Esophagus (tissue), 2 donors: ENCODE data around the gene UBA7. TPM values are rescaled to one million over a fixed set of nuclear protein-coding genes. Genes with fewer than 3 reads are reported as not detected.
"Not testable (repeated sequence)": the region's sequence is repeated elsewhere in the genome, so short reads cannot be mapped to it uniquely, and the experiment has no call there.

ENCODE experiments used
- H3K27ac ChIP-seq, 2 donors: one replicate each; pipeline ENCODE4 v1.5.1; 2013; ENCODE audit warnings: low read depth in 2 of 2, mild to moderate bottlenecking in 2 of 2, inconsistent platforms in 1 of 2, low read length in 1 of 2, moderate library complexity in 1 of 2
- H3K27me3 ChIP-seq, 2 donors: one replicate each; pipeline ENCODE4 v1.6.1; 2013; ENCODE audit warnings: low read length in 2 of 2, control low read depth in 1 of 2, mild to moderate bottlenecking in 1 of 2; ENCODE audit not compliant: insufficient read depth in 2 of 2, control insufficient read depth in 1 of 2
- H3K36me3 ChIP-seq, 2 donors: one replicate each; pipeline ENCODE4 v1.6.1; 2013; ENCODE audit warnings: low read length in 1 of 2; ENCODE audit not compliant: control insufficient read depth in 2 of 2, insufficient read depth in 2 of 2
- H3K4me1 ChIP-seq, 2 donors: one replicate each; pipeline ENCODE4 v1.6.1; 2013; ENCODE audit warnings: low read length in 1 of 2; ENCODE audit not compliant: control insufficient read depth in 2 of 2, insufficient read depth in 2 of 2
- H3K4me3 ChIP-seq, 2 donors: one replicate each; pipeline ENCODE4 v1.5.1; 2013; ENCODE audit warnings: low read length in 2 of 2, mild to moderate bottlenecking in 2 of 2, low read depth in 1 of 2, moderate library complexity in 1 of 2
- H3K9me3 ChIP-seq, 2 donors: one replicate each; pipeline ENCODE4 v1.6.1; 2013; ENCODE audit warnings: mild to moderate bottlenecking in 2 of 2, low read depth in 1 of 2, low read length in 1 of 2, moderate library complexity in 1 of 2; ENCODE audit not compliant: control insufficient read depth in 2 of 2, insufficient read depth in 1 of 2
- WGBS, 2 donors: extraction: QIAGEN DNeasy Blood & Tissue Kit; methylation state at CpG; one replicate each; pipeline ENCODE4 v1.1.7; 2013; 5-methylcytosine and 5-hydroxymethylcytosine counted together
- polyA plus RNA-seq, 2 donors: library from polyadenylated mRNA; stranded (reverse); fragments of 200-250 nt; gene quantifications; one replicate each; pipeline ENCODE4 v1.2.3, GENCODE V29; 2013
- donor health status: healthy with polysubstance abuse.
- donor health status: Bipolar disorder and iron deficiency.

Gene UBA7
- polyA plus RNA-seq, 2 donors: 24.1 to 54.3 TPM

GRCh38 chr3:49787182-49787464 lies 26.6 kb downstream of the UBA7 start:
- 40 to 58% methylated on average over 3 of the region's 3 CpGs for WGBS, 2 donors
- Histone ChIP-seq H3K27ac (peak overlapping the region; percentile 84 to 94), H3K4me3 (peak overlapping the region in 1 of 2 donors; percentile 23)

GRCh38 chr3:49786357-49787181 lies 27.2 kb downstream of the UBA7 start, which contains the start of gene IP6K1:
IP6K1 (minus strand) TSS chr3:49786542; CDS start chr3:49748040, 38,502 bp downstream.
- Histone ChIP-seq H3K4me1 (peaks cover 0 to 4% of the 10 kb centered on the region in 2 donors), H3K9me3 (no peaks in the 10 kb centered on the region), H3K36me3 (peaks cover 0 to under 1% of the 10 kb centered on the region in 2 donors), H3K27me3 (no peaks in the 10 kb centered on the region), H3K27ac (peak within 1 kb of the TSS; percentile 91 to 94), H3K4me3 (peak within 1 kb of the TSS; percentile 80 to 92)
- 3% methylated on average over 55 of the region's 55 CpGs for WGBS, 2 donors

More at GRCh38 chr3:49787182-49787464, 26.6 kb downstream of the UBA7 start:
- Histone ChIP-seq H3K9me3 (no peaks in the 10 kb centered on the region), H3K36me3 (no peaks in the 10 kb centered on the region), H3K27me3 (no peaks in the 10 kb centered on the region), H3K4me1 (peaks cover 0 to 7% of the 10 kb centered on the region in 2 donors)

- Histone ChIP-seq H3K4me1 (peaks cover 0 to 4% of the 10 kb centered on the region in 2 donors), H3K27me3 (no peaks in the 10 kb centered on the region), H3K36me3 (peaks cover 0 to 2% of the 10 kb centered on the region in 2 donors), H3K9me3 (no peaks in the 10 kb centered on the region), H3K27ac (peak overlapping the region; percentile 90 to 91), H3K4me3 (peak overlapping the region; percentile 80 to 92)
- 2% methylated on average over 50 of the region's 50 CpGs for WGBS, 2 donors
Measured at GRCh38 chr3:49785565-49786356, 28.0 kb downstream of the UBA7 start.

- not testable (repeated sequence) for H3K4me1 ChIP-seq, H3K36me3 ChIP-seq
- 91 to 94% methylated on average over 9 of the region's 9 CpGs for WGBS, 2 donors
Measured at GRCh38 chr3:49782277-49782676, 31.5 kb downstream of the UBA7 start.

GRCh38 chr3:49781415-49782199 lies 32.1 kb downstream of the UBA7 start:
- no peak overlapping the region for H3K4me3 ChIP-seq
- peaks cover 0 to 2% of the 10 kb centered on the region in 2 donors for H3K36me3 ChIP-seq
- no peak overlapping the region for H3K27ac ChIP-seq
- no peaks in the 10 kb centered on the region for H3K27me3 ChIP-seq
- H3K9me3 ChIP-seq: no peaks in the 10 kb centered on the region
- WGBS, 2 donors: 83 to 85% methylated on average over 5 of the region's 5 CpGs
- H3K4me1 ChIP-seq: no peaks in the 10 kb centered on the region

More at GRCh38 chr3:49782277-49782676, 31.5 kb downstream of the UBA7 start:
- H3K4me3 ChIP-seq, H3K27me3 ChIP-seq, H3K27ac ChIP-seq, H3K9me3 ChIP-seq: not testable (repeated sequence)

GRCh38 chr3:49780975-49781365 lies 32.8 kb downstream of the UBA7 start:
- H3K4me3 ChIP-seq, H3K4me1 ChIP-seq, H3K27me3 ChIP-seq, H3K9me3 ChIP-seq, H3K27ac ChIP-seq, H3K36me3 ChIP-seq: not testable (repeated sequence)
- 91 to 93% methylated on average over 9 of the region's 9 CpGs for WGBS, 2 donors

GRCh38 chr3:49780080-49780974 lies 33.4 kb downstream of the UBA7 start:
- H3K4me1 ChIP-seq: no peaks in the 10 kb centered on the region
- WGBS, 2 donors: 62 to 70% methylated on average over 4 of the region's 4 CpGs
- H3K27ac ChIP-seq: no peak overlapping the region
- peaks cover 0 to 2% of the 10 kb centered on the region in 2 donors for H3K36me3 ChIP-seq
- no peaks in the 10 kb centered on the region for H3K9me3 ChIP-seq
- no peak overlapping the region for H3K4me3 ChIP-seq
- H3K27me3 ChIP-seq: no peaks in the 10 kb centered on the region

- H3K27me3 ChIP-seq: no peaks in the 10 kb centered on the region
- no peaks in the 10 kb centered on the region for H3K9me3 ChIP-seq
- 91 to 92% methylated on average over 5 of the region's 5 CpGs for WGBS, 2 donors
- H3K27ac ChIP-seq: no peak overlapping the region
- no peaks in the 10 kb centered on the region for H3K4me1 ChIP-seq
- no peak overlapping the region for H3K4me3 ChIP-seq
- H3K36me3 ChIP-seq: peaks cover 0 to 2% of the 10 kb centered on the region in 2 donors
Measured at GRCh38 chr3:49779358-49780079, 34.2 kb downstream of the UBA7 start.
